HCT116 (cell line): ENCODE measurements around the gene RPL10A. TPM values are rescaled to one million over a fixed set of nuclear protein-coding genes. Genes with fewer than 3 reads are reported as not detected.

Experiments used
- ATAC-seq: fragments of 200-7000 bp; cut with Tn5 transposase; 2 replicates; pipeline ENCODE4 v1.9.1; 2020; ENCODE audit warnings: mild to moderate bottlenecking, moderate library complexity
- BruUV-seq: library from RNA; stranded (reverse); fragments of 400-500 nt; replicated peaks from 2 replicates; lab custom pipeline; 2021; lab: Mats Ljungman, UMichigan
- CTCF ChIA-PET: fragments of 300-600 bp; sonication (Branson Sonifier 250); formaldehyde crosslinking; loops from one replicate; lab custom pipeline; 2021; ENCODE audit warnings: antibody characterized with exemption; lab: Charles Lee
- POLR2A ChIA-PET: fragments of 300-600, 350-600 bp; sonication (Branson Sonifier 250); formaldehyde crosslinking; loops from one replicate; lab custom pipeline; 2021; ENCODE audit warnings: antibody characterized with exemption; lab: Charles Lee
- RAD21 ChIA-PET, 2 experiments: fragments of 300-600 bp; sonication (Branson Sonifier 250); formaldehyde crosslinking; loops; one replicate each; lab custom pipeline; 2023; ENCODE audit warnings: low total read pairs in 2 of 2; ENCODE audit not compliant: uncharacterized antibody in 2 of 2, unreplicated experiment in 2 of 2, low non-redundant PET in 1 of 2; lab: Charles Lee
- DNase-seq: peaks from one replicate; pipeline ENCODE4 v3.0.0-alpha.2; 2010; ENCODE audit warnings: low read depth, low spot score
- H2AFZ ChIP-seq: fragments of 200-600 bp; shearing (Covaris generic), sonication (generic); 2 replicates; pipeline ENCODE4 v1.6.1; 2017; ENCODE audit warnings: low read depth, mixed run types, mixed read lengths, antibody characterized with exemption, low read length; ENCODE audit not compliant: poor library complexity, severe bottlenecking
- H3K27ac ChIP-seq: 2 replicates; pipeline ENCODE4 v1.5.1; 2012; ENCODE audit warnings: low read depth, low read length
- H3K27me3 ChIP-seq: fragments of 200-600 bp; sonication (generic); 2 replicates; pipeline ENCODE4 v1.6.1; 2016; ENCODE audit warnings: mixed run types, low read length, mixed read lengths; ENCODE audit not compliant: insufficient read depth
- H3K36me3 ChIP-seq, 2 experiments: fragments of 200-500 bp in 1 of 2; fragments of 200-600 bp in 1 of 2; sonication (Bioruptor generic) in 1 of 2; sonication (generic) in 1 of 2; 2 replicates each; pipeline versions ENCODE4 v1.5.1 to v1.6.1; 2014 to 2016; ENCODE audit warnings: low read length in 2 of 2, inconsistent platforms in 1 of 2, mixed read lengths in 1 of 2, mixed run types in 1 of 2; ENCODE audit not compliant: insufficient read depth in 2 of 2, control insufficient read depth in 1 of 2
- H3K4me1 ChIP-seq, 2 experiments: fragments of 200-600 bp in 1 of 2; sonication (generic) in 1 of 2; 2 replicates each; pipeline versions ENCODE4 v1.5.1 to v1.6.1; 2012 to 2017; ENCODE audit warnings: low read length in 2 of 2, inconsistent platforms in 1 of 2, mild to moderate bottlenecking in 1 of 2, mixed read lengths in 1 of 2, mixed run types in 1 of 2, moderate library complexity in 1 of 2; ENCODE audit not compliant: insufficient read depth in 2 of 2, control insufficient read depth in 1 of 2
- H3K4me2 ChIP-seq: fragments of 200-600 bp; sonication (generic); 2 replicates; pipeline ENCODE4 v1.6.1; 2017; ENCODE audit warnings: mixed run types, low read length, mixed read lengths
- H3K4me3 ChIP-seq, 2 experiments: fragments of 200-600 bp in 1 of 2; sonication (generic) in 1 of 2; replicated peaks in 1 of 2; 2 replicates each; pipeline ENCODE4 v1.5.1; 2011 to 2016; ENCODE audit warnings: low read length in 2 of 2, control low read depth in 1 of 2, low read depth in 1 of 2, mild to moderate bottlenecking in 1 of 2, mixed read lengths in 1 of 2, mixed run types in 1 of 2
- H3K79me2 ChIP-seq: fragments of 200-600 bp; sonication (generic); 2 replicates; pipeline ENCODE4 v1.6.1; 2017; ENCODE audit warnings: mild to moderate bottlenecking, mixed run types, low read length, moderate library complexity, mixed read lengths; ENCODE audit not compliant: insufficient read depth
- H3K9ac ChIP-seq: fragments of 200-600 bp; sonication (generic); 2 replicates; pipeline ENCODE4 v1.6.1; 2016; ENCODE audit warnings: low read length, mixed read lengths
- H3K9me2 ChIP-seq: fragments of 200-600 bp; sonication (generic), shearing (Covaris generic); 2 replicates; pipeline ENCODE4 v1.6.1; 2017; ENCODE audit warnings: mixed run types, mild to moderate bottlenecking, moderate library complexity; ENCODE audit not compliant: insufficient read depth
- H3K9me3 ChIP-seq, 2 experiments: fragments of 200-500 bp in 1 of 2; fragments of 200-600 bp in 1 of 2; sonication (Bioruptor generic) in 1 of 2; sonication (generic) in 1 of 2; 2 replicates each; pipeline ENCODE4 v1.6.1; 2014 to 2017; ENCODE audit warnings: low read length in 2 of 2, mixed read lengths in 2 of 2, inconsistent platforms in 1 of 2, low read depth in 1 of 2, mild to moderate bottlenecking in 1 of 2, mixed run types in 1 of 2, moderate library complexity in 1 of 2; ENCODE audit not compliant: control insufficient read depth in 1 of 2, insufficient read depth in 1 of 2
- H4K20me1 ChIP-seq: fragments of 200-600 bp; sonication (generic), shearing (Covaris generic); 2 replicates; pipeline ENCODE4 v1.6.1; 2017; ENCODE audit warnings: mixed run types, mild to moderate bottlenecking, moderate library complexity; ENCODE audit not compliant: insufficient read depth
- CEBPB ChIP-seq: IDR thresholded peaks from 2 replicates; pipeline ENCODE4 v1.6.1; 2012; ENCODE audit warnings: low read depth
- EGR1 ChIP-seq: IDR thresholded peaks from 2 replicates; pipeline ENCODE4 v1.6.1; 2012; ENCODE audit warnings: low read depth
- ELF1 ChIP-seq: IDR thresholded peaks from 2 replicates; pipeline ENCODE4 v1.6.1; 2012; ENCODE audit warnings: low read depth, borderline replicate concordance
- EZH2phosphoT487 ChIP-seq: fragments of 200-600 bp; IDR thresholded peaks from 2 replicates; pipeline ENCODE4 v1.6.1; 2018; ENCODE audit warnings: antibody characterized with exemption, borderline replicate concordance
- FOSL1 ChIP-seq: IDR thresholded peaks from 2 replicates; pipeline ENCODE4 v1.6.1; 2012; ENCODE audit warnings: low read depth
- JUND ChIP-seq: IDR thresholded peaks from 2 replicates; pipeline ENCODE4 v1.6.1; 2012
- POLR2AphosphoS5 ChIP-seq: IDR thresholded peaks from 2 replicates; pipeline ENCODE4 v1.6.1; 2011; ENCODE audit warnings: mild to moderate bottlenecking, low read depth, low read length, moderate library complexity
- RAD21 ChIP-seq: IDR thresholded peaks from 2 replicates; pipeline ENCODE4 v1.6.1; 2012; ENCODE audit warnings: low read depth, mild to moderate bottlenecking
- SIN3A ChIP-seq: IDR thresholded peaks from 2 replicates; pipeline ENCODE4 v1.6.1; 2012; ENCODE audit warnings: low read depth
- SP1 ChIP-seq: IDR thresholded peaks from 2 replicates; pipeline ENCODE4 v1.6.1; 2012; ENCODE audit warnings: low read depth
- TCF7L2 ChIP-seq: IDR thresholded peaks from 2 replicates; pipeline ENCODE4 v1.7.0; 2011; ENCODE audit warnings: borderline replicate concordance, inconsistent platforms; ENCODE audit not compliant: insufficient read depth, insufficient read length; ENCODE audit errors: extremely low read depth
- YY1 ChIP-seq: IDR thresholded peaks from 2 replicates; pipeline ENCODE4 v1.6.1; 2011; ENCODE audit warnings: low read length, low read depth, moderate library complexity, mild to moderate bottlenecking; ENCODE audit not compliant: insufficient replicate concordance; ENCODE audit errors: extremely low read depth
- ZFX ChIP-seq: fragments of 450-650 bp; IDR thresholded peaks from 2 replicates; pipeline ENCODE4 v1.6.1; 2017
- ZNF274 ChIP-seq: fragments of 200-500 bp; sonication (Bioruptor generic); IDR thresholded peaks from 2 replicates; pipeline ENCODE4 v1.6.1; 2014; ENCODE audit warnings: mild to moderate bottlenecking, low read depth, low read length, inconsistent platforms
- intact Hi-C: fragments of 100-400 bp; cut with micrococcal nuclease; formaldehyde crosslinking; loops from 2 replicates; pipeline ENCODE4 v1.10.0; 2022
- total RNA-seq: library from RNA; stranded (reverse); gene quantifications from one replicate; pipeline ENCODE4 v1.2.1, GENCODE V29; 2021; ENCODE audit not compliant: unreplicated experiment
- TF ChIP-seq, protein P1 (sequence below): IDR thresholded peaks from 2 replicates; pipeline ENCODE4 v1.6.1; 2012
- TF ChIP-seq, protein P2 (sequence below): IDR thresholded peaks from 2 replicates; pipeline ENCODE4 v1.6.1; 2012; ENCODE audit warnings: low read depth
- TF ChIP-seq, protein P3 (sequence below), 3 experiments: fragments of 200-600 bp in 1 of 3; sonication (generic) in 1 of 3; IDR thresholded peaks in 2 of 3; conservative IDR thresholded peaks in 1 of 3; 2 replicates each; pipeline ENCODE4 v1.5.1; 2012 to 2017; ENCODE audit warnings: low read depth in 2 of 3, low read length in 2 of 3, antibody characterized with exemption in 1 of 3, borderline replicate concordance in 1 of 3, control low read depth in 1 of 3, mild to moderate bottlenecking in 1 of 3, mixed read lengths in 1 of 3, mixed run types in 1 of 3, moderate library complexity in 1 of 3; ENCODE audit not compliant: insufficient read depth in 1 of 3

The RPL10A gene
- total RNA-seq, 1 experiment from 2014 or later: 1,981 TPM

DNA sequence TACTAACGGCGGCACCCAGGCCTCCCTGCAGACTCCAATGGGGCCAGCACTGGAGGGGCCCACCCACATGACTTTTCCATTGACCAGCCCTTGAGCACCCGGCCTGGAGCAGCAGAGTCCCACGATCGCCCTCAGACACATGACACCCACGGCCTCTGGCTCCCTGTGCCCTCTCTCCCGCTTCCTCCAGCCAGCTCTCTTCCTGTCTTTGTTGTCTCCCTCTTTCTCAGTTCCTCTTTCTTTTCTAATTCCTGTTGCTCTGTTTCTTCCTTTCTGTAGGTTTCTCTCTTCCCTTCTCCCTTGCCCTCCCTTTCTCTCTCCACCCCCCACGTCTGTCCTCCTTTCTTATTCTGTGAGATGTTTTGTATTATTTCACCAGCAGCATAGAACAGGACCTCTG lies 42.1 kb upstream of the RPL10A start:
- intact Hi-C loops: no loop called here
- H3K4me3 ChIP-seq: no peak overlapping the region
- no peak for DNase-seq
- POLR2A ChIA-PET: no interaction called here
- ATAC-seq: no peak
- H2AFZ ChIP-seq: no peak overlapping the region
- H3K4me1 ChIP-seq: peaks cover 0 to 4% of the 10 kb centered on the region in 2 experiments; a peak in 1 of 4 replicates
- no TSS peak for BruUV-seq
- CTCF ChIA-PET: no interaction called here
- H3K9me2 ChIP-seq: no peaks in the 10 kb centered on the region
- no peaks in the 10 kb centered on the region for H3K79me2 ChIP-seq
- no peaks in the 10 kb centered on the region for H4K20me1 ChIP-seq
- RAD21 ChIA-PET: no interaction called here
- no peak for TF ChIP-seq EGR1
- no peak for TF ChIP-seq ZNF274
- TF ChIP-seq, protein P1, sequence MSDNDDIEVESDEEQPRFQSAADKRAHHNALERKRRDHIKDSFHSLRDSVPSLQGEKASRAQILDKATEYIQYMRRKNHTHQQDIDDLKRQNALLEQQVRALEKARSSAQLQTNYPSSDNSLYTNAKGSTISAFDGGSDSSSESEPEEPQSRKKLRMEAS: no peak
- TF ChIP-seq SIN3A: no peak
- TF ChIP-seq RAD21: no peak
- TF ChIP-seq YY1: no peak
- no peak for TF ChIP-seq JUND
- no peak for TF ChIP-seq SP1
- TF ChIP-seq, protein P2, sequence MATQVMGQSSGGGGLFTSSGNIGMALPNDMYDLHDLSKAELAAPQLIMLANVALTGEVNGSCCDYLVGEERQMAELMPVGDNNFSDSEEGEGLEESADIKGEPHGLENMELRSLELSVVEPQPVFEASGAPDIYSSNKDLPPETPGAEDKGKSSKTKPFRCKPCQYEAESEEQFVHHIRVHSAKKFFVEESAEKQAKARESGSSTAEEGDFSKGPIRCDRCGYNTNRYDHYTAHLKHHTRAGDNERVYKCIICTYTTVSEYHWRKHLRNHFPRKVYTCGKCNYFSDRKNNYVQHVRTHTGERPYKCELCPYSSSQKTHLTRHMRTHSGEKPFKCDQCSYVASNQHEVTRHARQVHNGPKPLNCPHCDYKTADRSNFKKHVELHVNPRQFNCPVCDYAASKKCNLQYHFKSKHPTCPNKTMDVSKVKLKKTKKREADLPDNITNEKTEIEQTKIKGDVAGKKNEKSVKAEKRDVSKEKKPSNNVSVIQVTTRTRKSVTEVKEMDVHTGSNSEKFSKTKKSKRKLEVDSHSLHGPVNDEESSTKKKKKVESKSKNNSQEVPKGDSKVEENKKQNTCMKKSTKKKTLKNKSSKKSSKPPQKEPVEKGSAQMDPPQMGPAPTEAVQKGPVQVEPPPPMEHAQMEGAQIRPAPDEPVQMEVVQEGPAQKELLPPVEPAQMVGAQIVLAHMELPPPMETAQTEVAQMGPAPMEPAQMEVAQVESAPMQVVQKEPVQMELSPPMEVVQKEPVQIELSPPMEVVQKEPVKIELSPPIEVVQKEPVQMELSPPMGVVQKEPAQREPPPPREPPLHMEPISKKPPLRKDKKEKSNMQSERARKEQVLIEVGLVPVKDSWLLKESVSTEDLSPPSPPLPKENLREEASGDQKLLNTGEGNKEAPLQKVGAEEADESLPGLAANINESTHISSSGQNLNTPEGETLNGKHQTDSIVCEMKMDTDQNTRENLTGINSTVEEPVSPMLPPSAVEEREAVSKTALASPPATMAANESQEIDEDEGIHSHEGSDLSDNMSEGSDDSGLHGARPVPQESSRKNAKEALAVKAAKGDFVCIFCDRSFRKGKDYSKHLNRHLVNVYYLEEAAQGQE: no peak
- TF ChIP-seq ELF1: no peak
- no peak for TF ChIP-seq TCF7L2
- TF ChIP-seq, protein P3, sequence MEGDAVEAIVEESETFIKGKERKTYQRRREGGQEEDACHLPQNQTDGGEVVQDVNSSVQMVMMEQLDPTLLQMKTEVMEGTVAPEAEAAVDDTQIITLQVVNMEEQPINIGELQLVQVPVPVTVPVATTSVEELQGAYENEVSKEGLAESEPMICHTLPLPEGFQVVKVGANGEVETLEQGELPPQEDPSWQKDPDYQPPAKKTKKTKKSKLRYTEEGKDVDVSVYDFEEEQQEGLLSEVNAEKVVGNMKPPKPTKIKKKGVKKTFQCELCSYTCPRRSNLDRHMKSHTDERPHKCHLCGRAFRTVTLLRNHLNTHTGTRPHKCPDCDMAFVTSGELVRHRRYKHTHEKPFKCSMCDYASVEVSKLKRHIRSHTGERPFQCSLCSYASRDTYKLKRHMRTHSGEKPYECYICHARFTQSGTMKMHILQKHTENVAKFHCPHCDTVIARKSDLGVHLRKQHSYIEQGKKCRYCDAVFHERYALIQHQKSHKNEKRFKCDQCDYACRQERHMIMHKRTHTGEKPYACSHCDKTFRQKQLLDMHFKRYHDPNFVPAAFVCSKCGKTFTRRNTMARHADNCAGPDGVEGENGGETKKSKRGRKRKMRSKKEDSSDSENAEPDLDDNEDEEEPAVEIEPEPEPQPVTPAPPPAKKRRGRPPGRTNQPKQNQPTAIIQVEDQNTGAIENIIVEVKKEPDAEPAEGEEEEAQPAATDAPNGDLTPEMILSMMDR (IDR thresholded peaks at IDR 0.05 in 2 of 3, conservative IDR thresholded peaks at IDR 0.05 in 1 of 3; ENCODE audit: borderline replicate concordance in 1 of 3, insufficient read depth in 1 of 3, low read depth in 2 of 3, low read length in 2 of 3): no peak
- TF ChIP-seq CEBPB: no peak
- no peak for TF ChIP-seq ZFX
- TF ChIP-seq POLR2AphosphoS5: no peak
- no peak for TF ChIP-seq EZH2phosphoT487
- TF ChIP-seq FOSL1: no peak
- H3K27me3 ChIP-seq: no peaks in the 10 kb centered on the region
- H3K9ac ChIP-seq: no peak overlapping the region
- H3K4me2 ChIP-seq: no peak overlapping the region
- no peak overlapping the region for H3K27ac ChIP-seq
- H3K9me3 ChIP-seq: peaks cover 0 to 15% of the 10 kb centered on the region in 2 experiments; a peak in 2 of 4 replicates
- peaks cover 8 to 19% of the 10 kb centered on the region in 2 experiments; a peak in 3 of 4 replicates for H3K36me3 ChIP-seq
